ENCODE data around the gene SMC1B. TPM values are rescaled to one million over a fixed set of nuclear protein-coding genes. Genes with fewer than 3 reads are reported as not detected.

SMC1B gene
- total and polyA plus RNA-seq, 9 of the 15 experiments (the other 6 are each of a cell fraction or from before 2014, with no cell fraction given), result 0.03 TPM; not detected in 8

DNA sequence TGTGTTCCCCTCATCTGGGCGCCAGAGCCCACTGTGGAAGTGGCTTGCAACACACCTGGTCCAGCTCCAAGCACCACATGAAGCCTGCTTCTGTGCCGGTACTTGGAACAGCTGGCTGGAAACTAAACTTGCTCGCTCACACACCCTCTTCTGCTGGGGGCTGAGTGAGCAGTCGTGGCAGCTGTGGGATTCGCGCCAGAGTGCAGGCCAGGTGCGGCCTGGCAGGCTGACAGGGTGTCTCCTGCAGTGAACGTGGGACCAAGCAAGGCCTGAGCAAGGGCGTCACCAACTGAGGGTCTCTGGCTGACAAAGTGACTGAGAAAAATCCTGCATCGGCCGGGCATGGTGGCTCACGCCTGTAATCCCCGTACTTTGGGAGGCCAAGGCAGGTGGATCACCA, 15.2 kb downstream of the SMC1B start:
- no TSS peak for BruUV-seq (replicated peaks)
- H3K4me3 ChIP-seq, result no peak overlapping the region
- no peaks in the 10 kb centered on the region for H3K9me1 ChIP-seq (ENCODE audit: control insufficient read depth, insufficient read depth, low read length)
- H3K27ac ChIP-seq (ENCODE audit: extremely low read depth, low read depth, low read length), result no peak overlapping the region
- no peak for DNase-seq (ENCODE audit: extremely low read depth in 1 of 4, low spot score in 3 of 4)
- no peak overlapping the region for H2AFZ ChIP-seq (ENCODE audit: low read depth, low read length)
- H3K27me3 ChIP-seq (ENCODE audit: control insufficient read depth in 2 of 2, insufficient read depth in 2 of 2, low read length in 2 of 2), result peaks cover 0 to 9% of the 10 kb centered on the region in 2 experiments; a peak in 2 of 5 replicates
- intact Hi-C loops (cut with micrococcal nuclease) (no loop called here), in situ Hi-C loops (cut with MboI) (no loop called here)
- H3K36me3 ChIP-seq (ENCODE audit: control insufficient read depth, insufficient read depth, low read length), result no peaks in the 10 kb centered on the region
- no peaks in the 10 kb centered on the region for H4K20me1 ChIP-seq (replicated peaks; ENCODE audit: control insufficient read depth, insufficient read depth, low read length)
- ChIA-PET CTCF (ENCODE audit: low intra/inter-chr PET ratio) (no interaction called here), POLR2A (interaction anchor here (0.5 kb wide), 1 partner anchor 256 kb away, joined by 4 read pairs; no protein-coding TSS in a partner anchor)
- H3K4me2 ChIP-seq (ENCODE audit: insufficient read depth, low read length), result no peak overlapping the region
- no peak for FAIRE-seq
- no peaks in the 10 kb centered on the region for H3K9me3 ChIP-seq (replicated peaks; ENCODE audit: control insufficient read depth, insufficient read depth, low read depth, low read length)
- no peaks in the 10 kb centered on the region for H3K79me2 ChIP-seq (ENCODE audit: control insufficient read depth, insufficient read depth, low read length)
- H3K9ac ChIP-seq (ENCODE audit: insufficient read depth in 1 of 2, low read depth in 2 of 2, low read length in 2 of 2), result no peak overlapping the region; a peak in 1 of 4 replicates
- no peak for ATAC-seq
- WGBS (ENCODE audit: insufficient coverage, low coverage, missing lambda C conversion rate), result 4% methylated on average over 12 of the region's 13 CpGs
- H3K4me1 ChIP-seq (replicated peaks in 1 of 2; ENCODE audit: control insufficient read depth in 2 of 2, insufficient read depth in 2 of 2, low read length in 2 of 2), result no peaks in the 10 kb centered on the region
- TF ChIP-seq CHD1 (IDR thresholded peaks at IDR 0.05; ENCODE audit: low read length) (no peak), ZNF121 (CRISPR knock-in tag; conservative IDR thresholded peaks at IDR 0.05) (no peak), CBX5 (IDR thresholded peaks at IDR 0.05; ENCODE audit: borderline replicate concordance, low read depth) (no peak), SMAD1 (IDR thresholded peaks at IDR 0.05; ENCODE audit: low read depth, low read length, partially characterized antibody) (no peak), EGR1 (conservative IDR thresholded peaks at IDR 0.05) (no peak), ZNF217 (CRISPR knock-in tag; IDR thresholded peaks at IDR 0.05) (no peak), NCOA2 (IDR thresholded peaks at IDR 0.05; ENCODE audit: partially characterized antibody in 2 of 2) (no peak), ADNP (tag; IDR thresholded peaks at IDR 0.05) (no peak), ZC3H8 (IDR thresholded peaks at IDR 0.05) (no peak)
- TF ChIP-seq, protein P1, sequence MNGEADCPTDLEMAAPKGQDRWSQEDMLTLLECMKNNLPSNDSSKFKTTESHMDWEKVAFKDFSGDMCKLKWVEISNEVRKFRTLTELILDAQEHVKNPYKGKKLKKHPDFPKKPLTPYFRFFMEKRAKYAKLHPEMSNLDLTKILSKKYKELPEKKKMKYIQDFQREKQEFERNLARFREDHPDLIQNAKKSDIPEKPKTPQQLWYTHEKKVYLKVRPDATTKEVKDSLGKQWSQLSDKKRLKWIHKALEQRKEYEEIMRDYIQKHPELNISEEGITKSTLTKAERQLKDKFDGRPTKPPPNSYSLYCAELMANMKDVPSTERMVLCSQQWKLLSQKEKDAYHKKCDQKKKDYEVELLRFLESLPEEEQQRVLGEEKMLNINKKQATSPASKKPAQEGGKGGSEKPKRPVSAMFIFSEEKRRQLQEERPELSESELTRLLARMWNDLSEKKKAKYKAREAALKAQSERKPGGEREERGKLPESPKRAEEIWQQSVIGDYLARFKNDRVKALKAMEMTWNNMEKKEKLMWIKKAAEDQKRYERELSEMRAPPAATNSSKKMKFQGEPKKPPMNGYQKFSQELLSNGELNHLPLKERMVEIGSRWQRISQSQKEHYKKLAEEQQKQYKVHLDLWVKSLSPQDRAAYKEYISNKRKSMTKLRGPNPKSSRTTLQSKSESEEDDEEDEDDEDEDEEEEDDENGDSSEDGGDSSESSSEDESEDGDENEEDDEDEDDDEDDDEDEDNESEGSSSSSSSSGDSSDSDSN (IDR thresholded peaks at IDR 0.05; ENCODE audit: borderline replicate concordance in 1 of 2, low read depth in 2 of 2, low read length in 2 of 2), result no peak
- TF ChIP-seq, protein P2, sequence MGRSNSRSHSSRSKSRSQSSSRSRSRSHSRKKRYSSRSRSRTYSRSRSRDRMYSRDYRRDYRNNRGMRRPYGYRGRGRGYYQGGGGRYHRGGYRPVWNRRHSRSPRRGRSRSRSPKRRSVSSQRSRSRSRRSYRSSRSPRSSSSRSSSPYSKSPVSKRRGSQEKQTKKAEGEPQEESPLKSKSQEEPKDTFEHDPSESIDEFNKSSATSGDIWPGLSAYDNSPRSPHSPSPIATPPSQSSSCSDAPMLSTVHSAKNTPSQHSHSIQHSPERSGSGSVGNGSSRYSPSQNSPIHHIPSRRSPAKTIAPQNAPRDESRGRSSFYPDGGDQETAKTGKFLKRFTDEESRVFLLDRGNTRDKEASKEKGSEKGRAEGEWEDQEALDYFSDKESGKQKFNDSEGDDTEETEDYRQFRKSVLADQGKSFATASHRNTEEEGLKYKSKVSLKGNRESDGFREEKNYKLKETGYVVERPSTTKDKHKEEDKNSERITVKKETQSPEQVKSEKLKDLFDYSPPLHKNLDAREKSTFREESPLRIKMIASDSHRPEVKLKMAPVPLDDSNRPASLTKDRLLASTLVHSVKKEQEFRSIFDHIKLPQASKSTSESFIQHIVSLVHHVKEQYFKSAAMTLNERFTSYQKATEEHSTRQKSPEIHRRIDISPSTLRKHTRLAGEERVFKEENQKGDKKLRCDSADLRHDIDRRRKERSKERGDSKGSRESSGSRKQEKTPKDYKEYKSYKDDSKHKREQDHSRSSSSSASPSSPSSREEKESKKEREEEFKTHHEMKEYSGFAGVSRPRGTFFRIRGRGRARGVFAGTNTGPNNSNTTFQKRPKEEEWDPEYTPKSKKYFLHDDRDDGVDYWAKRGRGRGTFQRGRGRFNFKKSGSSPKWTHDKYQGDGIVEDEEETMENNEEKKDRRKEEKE (IDR thresholded peaks at IDR 0.05; ENCODE audit: borderline replicate concordance in 1 of 2, control insufficient read depth in 1 of 2, low read depth in 2 of 2, low read length in 1 of 2), result no peak
- TF ChIP-seq, protein P3, sequence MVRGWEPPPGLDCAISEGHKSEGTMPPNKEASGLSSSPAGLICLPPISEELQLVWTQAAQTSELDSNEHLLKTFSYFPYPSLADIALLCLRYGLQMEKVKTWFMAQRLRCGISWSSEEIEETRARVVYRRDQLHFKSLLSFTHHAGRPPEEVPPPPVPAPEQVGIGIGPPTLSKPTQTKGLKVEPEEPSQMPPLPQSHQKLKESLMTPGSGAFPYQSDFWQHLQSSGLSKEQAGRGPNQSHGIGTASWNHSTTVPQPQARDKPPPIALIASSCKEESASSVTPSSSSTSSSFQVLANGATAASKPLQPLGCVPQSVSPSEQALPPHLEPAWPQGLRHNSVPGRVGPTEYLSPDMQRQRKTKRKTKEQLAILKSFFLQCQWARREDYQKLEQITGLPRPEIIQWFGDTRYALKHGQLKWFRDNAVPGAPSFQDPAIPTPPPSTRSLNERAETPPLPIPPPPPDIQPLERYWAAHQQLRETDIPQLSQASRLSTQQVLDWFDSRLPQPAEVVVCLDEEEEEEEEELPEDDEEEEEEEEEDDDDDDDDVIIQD (CRISPR knock-in tag; IDR thresholded peaks at IDR 0.05), result no peak

All from K562 (cell line).